Stomach smooth muscle (tissue), 2 donors: ENCODE data around the gene LEFTY1.
"Not testable (repeated sequence)": the region's sequence is repeated elsewhere in the genome, so short reads cannot be mapped to it uniquely, and the experiment has no call there.

Experiments
- H3K27ac ChIP-seq: one replicate; pipeline ENCODE4 v1.7.0; 2013; ENCODE audit warnings: mild to moderate bottlenecking, low read length, inconsistent platforms
- H3K27me3 ChIP-seq, 2 donors: one replicate each; pipeline ENCODE4 v1.7.0; 2013; ENCODE audit warnings: low read length in 2 of 2; ENCODE audit not compliant: insufficient read depth in 2 of 2, control insufficient read depth in 1 of 2
- H3K36me3 ChIP-seq, 2 donors: one replicate each; pipeline ENCODE4 v1.7.0; 2013; ENCODE audit warnings: low read length in 2 of 2; ENCODE audit not compliant: control insufficient read depth in 2 of 2, insufficient read depth in 2 of 2
- H3K4me1 ChIP-seq: one replicate; pipeline ENCODE4 v1.7.0; 2013; ENCODE audit warnings: low read length; ENCODE audit not compliant: control insufficient read depth, insufficient read depth
- H3K4me3 ChIP-seq, 2 donors: one replicate each; pipeline ENCODE4 v1.7.0; 2013; ENCODE audit warnings: low read length in 2 of 2
- H3K9ac ChIP-seq, 2 donors: one replicate each; pipeline ENCODE4 v1.7.0; 2013; ENCODE audit warnings: low read length in 2 of 2, mild to moderate bottlenecking in 1 of 2
- H3K9me3 ChIP-seq, 2 donors: one replicate each; pipeline ENCODE4 v1.7.0; 2013; ENCODE audit warnings: low read length in 2 of 2; ENCODE audit not compliant: control insufficient read depth in 2 of 2
- donor health status: healthy.
- donor health status: Pancreatic carcinoma.

The LEFTY1 gene

GRCh38 chr1:225888898-225889601, at the start of gene LEFTY1:
Gene LEFTY1, minus strand, starts transcription at chr1:225889146. Its CDS starts 80 bp downstream, at chr1:225889066.
- Histone ChIP-seq H3K27me3 (no peaks in the 10 kb centered on the region), H3K4me3 (no peak within 1 kb of the TSS), H3K4me1 (no peaks in the 10 kb centered on the region), H3K27ac (no peak within 1 kb of the TSS), H3K36me3 (no peaks in the 10 kb centered on the region), H3K9ac (no peak within 1 kb of the TSS), H3K9me3 (no peaks in the 10 kb centered on the region)

- Histone ChIP-seq H3K4me1 (peaks cover 13% of the 10 kb centered on the region), H3K27ac (no peak overlapping the region), H3K9me3 (no peaks in the 10 kb centered on the region), H3K27me3 (no peaks in the 10 kb centered on the region), H3K36me3 (no peaks in the 10 kb centered on the region), H3K4me3 (no peak overlapping the region), H3K9ac (no peak overlapping the region)
These were observed 48.4 kb upstream of the LEFTY1 start for GRCh38 chr1:225937048-225937968.

- no peak overlapping the region for H3K4me3 ChIP-seq
- peaks cover 8% of the 10 kb centered on the region for H3K4me1 ChIP-seq
- no peaks in the 10 kb centered on the region for H3K36me3 ChIP-seq
- no peak overlapping the region for H3K27ac ChIP-seq
- no peak overlapping the region for H3K9ac ChIP-seq
- no peaks in the 10 kb centered on the region for H3K27me3 ChIP-seq
- H3K9me3 ChIP-seq: no peaks in the 10 kb centered on the region
These were observed 47.6 kb upstream of the LEFTY1 start for GRCh38 chr1:225936523-225936922.

- not testable (repeated sequence) for H3K36me3 ChIP-seq, H3K9me3 ChIP-seq, H3K27ac ChIP-seq, H3K4me1 ChIP-seq, H3K27me3 ChIP-seq, H3K9ac ChIP-seq, H3K4me3 ChIP-seq
These were observed 47.1 kb upstream of the LEFTY1 start for GRCh38 chr1:225936086-225936485.

- no peak overlapping the region for H3K9ac ChIP-seq
These were observed 45.8 kb upstream of the LEFTY1 start for GRCh38 chr1:225934711-225935110.

GRCh38 chr1:225933072-225933471, 44.1 kb upstream of the LEFTY1 start:
- no peaks in the 10 kb centered on the region for H3K4me1 ChIP-seq
- no peak overlapping the region for H3K9ac ChIP-seq
- no peaks in the 10 kb centered on the region for H3K9me3 ChIP-seq
- H3K27me3 ChIP-seq: no peaks in the 10 kb centered on the region
- H3K27ac ChIP-seq: no peak overlapping the region
- no peak overlapping the region for H3K4me3 ChIP-seq
- H3K36me3 ChIP-seq: no peaks in the 10 kb centered on the region

More at GRCh38 chr1:225934711-225935110, 45.8 kb upstream of the LEFTY1 start:
- H3K36me3 ChIP-seq: no peaks in the 10 kb centered on the region
- H3K4me3 ChIP-seq: no peak overlapping the region
- no peak overlapping the region for H3K27ac ChIP-seq
- H3K4me1 ChIP-seq: no peaks in the 10 kb centered on the region
- no peaks in the 10 kb centered on the region for H3K9me3 ChIP-seq
- no peaks in the 10 kb centered on the region for H3K27me3 ChIP-seq

GRCh38 chr1:225931270-225932136, 42.6 kb upstream of the LEFTY1 start:
- Histone ChIP-seq H3K4me1 (no peaks in the 10 kb centered on the region), H3K27me3 (no peaks in the 10 kb centered on the region), H3K36me3 (no peaks in the 10 kb centered on the region), H3K9ac (no peak overlapping the region), H3K27ac (no peak overlapping the region), H3K9me3 (no peaks in the 10 kb centered on the region), H3K4me3 (no peak overlapping the region)

- Histone ChIP-seq H3K4me1 (no peaks in the 10 kb centered on the region), H3K27ac (no peak overlapping the region), H3K36me3 (no peaks in the 10 kb centered on the region), H3K4me3 (no peak overlapping the region), H3K27me3 (no peaks in the 10 kb centered on the region), H3K9ac (no peak overlapping the region), H3K9me3 (no peaks in the 10 kb centered on the region)
These were observed 41.6 kb upstream of the LEFTY1 start for GRCh38 chr1:225930566-225930965.

- H3K27ac ChIP-seq, H3K36me3 ChIP-seq, H3K9me3 ChIP-seq, H3K9ac ChIP-seq, H3K4me1 ChIP-seq, H3K4me3 ChIP-seq, H3K27me3 ChIP-seq: not testable (repeated sequence)
These were observed 40.5 kb upstream of the LEFTY1 start for GRCh38 chr1:225929462-225929861.
